K562 (cell line): ENCODE results near the gene KCNQ4. TPM values are rescaled to one million over a fixed set of nuclear protein-coding genes. Genes with fewer than 3 reads are reported as not detected.

Experiments
- ATF2 ChIP-seq: sonication (generic); formaldehyde crosslinking; IDR thresholded peaks from 2 replicates; pipeline ENCODE4 v1.8.1; 2022; ENCODE audit warnings: missing genetic modification reagents
- CREB5 ChIP-seq: fragments of 250-450 bp; sonication (Bioruptor Pico); IDR thresholded peaks from 2 replicates; pipeline ENCODE4 v1.5.0; 2020; ENCODE audit warnings: mild to moderate bottlenecking
- E2F6 ChIP-seq, 2 experiments: IDR thresholded peaks; 2 replicates each; pipeline ENCODE4 v1.6.1; 2011; ENCODE audit warnings: borderline replicate concordance in 1 of 2, control low read depth in 1 of 2, low read depth in 1 of 2, low read length in 1 of 2, mild to moderate bottlenecking in 1 of 2, mixed read lengths in 1 of 2, moderate library complexity in 1 of 2; ENCODE audit not compliant: insufficient read depth in 1 of 2, insufficient read length in 1 of 2, poor library complexity in 1 of 2, severe bottlenecking in 1 of 2; ENCODE audit errors: extremely low read depth in 1 of 2
- FIP1L1 ChIP-seq: fragments of 200-400 bp; formaldehyde crosslinking; IDR thresholded peaks from 2 replicates; pipeline ENCODE4 v1.6.1; 2018; ENCODE audit warnings: mild to moderate bottlenecking, low read depth, low read length; ENCODE audit not compliant: poor library complexity, severe bottlenecking
- JUN ChIP-seq, 2 experiments: sonication (generic) in 1 of 2; formaldehyde crosslinking in 1 of 2; IDR thresholded peaks; 2 replicates each; pipeline versions ENCODE4 v1.6.1 to v1.8.0; 2012 to 2022; ENCODE audit warnings: borderline replicate concordance in 2 of 2, mild to moderate bottlenecking in 2 of 2, improper control_type of control experiment in 1 of 2, low read depth in 1 of 2, low read length in 1 of 2, missing genetic modification reagents in 1 of 2
- MEF2D ChIP-seq: conservative IDR thresholded peaks from 2 replicates; pipeline ENCODE4 v1.6.1; 2016; ENCODE audit warnings: low read depth, missing genetic modification characterization, missing compliant biosample characterization
- MEIS2 ChIP-seq: fragments of 450-650 bp; IDR thresholded peaks from 2 replicates; pipeline ENCODE4 v1.6.1; 2014; ENCODE audit warnings: mild to moderate bottlenecking; ENCODE audit not compliant: partially characterized antibody
- MTA3 ChIP-seq: fragments of 450-650 bp; formaldehyde crosslinking; IDR thresholded peaks from 2 replicates; pipeline ENCODE4 v1.6.1; 2017; ENCODE audit warnings: mild to moderate bottlenecking, borderline replicate concordance
- MXD1 ChIP-seq: fragments of 250-450 bp; sonication (Bioruptor Pico); IDR thresholded peaks from 2 replicates; pipeline ENCODE4 v1.8.0; 2021; ENCODE audit warnings: borderline replicate concordance, mild to moderate bottlenecking, moderate library complexity; ENCODE audit not compliant: poor library complexity, severe bottlenecking
- MYNN ChIP-seq, 2 experiments: sonication (generic); formaldehyde crosslinking in 1 of 2; IDR thresholded peaks; 2 replicates each; pipeline versions ENCODE4 v1.5.0 to v1.6.1; 2016 to 2020; ENCODE audit warnings: antibody characterized with exemption in 1 of 2, missing genetic modification reagents in 1 of 2
- PHB ChIP-seq: fragments of 250-450 bp; sonication (Bioruptor Pico); IDR thresholded peaks from 2 replicates; pipeline ENCODE4 v1.5.0; 2021
- POLR2AphosphoS5 ChIP-seq: IDR thresholded peaks from 2 replicates; pipeline ENCODE4 v1.6.1; 2011; ENCODE audit warnings: mild to moderate bottlenecking, low read depth, low read length, moderate library complexity; ENCODE audit not compliant: control insufficient read depth, insufficient read depth
- RBM25 ChIP-seq: fragments of 200-400 bp; formaldehyde crosslinking; IDR thresholded peaks from 2 replicates; pipeline ENCODE4 v1.6.1; 2018; ENCODE audit warnings: low read length, low read depth, moderate library complexity; ENCODE audit not compliant: severe bottlenecking
- SAP30 ChIP-seq: fragments of 200-600 bp; sonication (generic); IDR thresholded peaks from 2 replicates; pipeline ENCODE4 v1.6.1; 2012; ENCODE audit warnings: borderline replicate concordance, low read depth, mild to moderate bottlenecking, moderate library complexity, low read length, control low read depth, inconsistent platforms; ENCODE audit not compliant: insufficient read depth, poor library complexity, severe bottlenecking
- ZNF511 ChIP-seq: sonication (generic); formaldehyde crosslinking; IDR thresholded peaks from 2 replicates; pipeline ENCODE4 v1.8.0; 2022; ENCODE audit warnings: mild to moderate bottlenecking, missing genetic modification reagents
- ZNF717 ChIP-seq: fragments of 250-450 bp; sonication (Bioruptor Pico); IDR thresholded peaks from 2 replicates; pipeline ENCODE4 v1.5.0; 2021
- ZNF766 ChIP-seq: fragments of 200-800 bp; sonication (Bioruptor generic); conservative IDR thresholded peaks from 2 replicates; pipeline ENCODE4 v1.6.1; 2016; ENCODE audit warnings: missing genetic modification characterization, missing compliant biosample characterization
- ZNF778 ChIP-seq: fragments of 450-650 bp; formaldehyde crosslinking; IDR thresholded peaks from 2 replicates; pipeline ENCODE4 v1.4.0; 2020; ENCODE audit warnings: mild to moderate bottlenecking, moderate library complexity
- polyA plus RNA-seq, 8 experiments: library from polyadenylated mRNA; depleted of rRNA in 4 of 8; stranded (reverse) in 5 of 8; unstranded in 3 of 8; fragments of >200 nt; fragmentation: Nextera tagmentation in 2 of 8; fragmentation: Illumina TruSeq in 1 of 8; extraction: Ambion mirVana in 2 of 8; extraction: Trizol in 1 of 8; gene quantifications; 2 replicates each; pipeline versions ENCODE4 v1.2.1 to v1.2.3, GENCODE V29; 2011 to 2014; ENCODE audit warnings: inconsistent platforms in 1 of 8, missing spikeins in 1 of 8
- total RNA-seq, 7 experiments: library from RNA; depleted of rRNA in 6 of 7; stranded (reverse); fragments of >200 nt in 6 of 7; fragmentation: Illumina TruSeq in 2 of 7; extraction: Trizol in 2 of 7; gene quantifications; 2 replicates each; pipeline versions ENCODE4 v1.2.1 to v1.2.3, GENCODE V29; 2011 to 2021; ENCODE audit warnings: low replicate concordance in 1 of 7
- TF ChIP-seq, protein P1 (sequence below): conservative IDR thresholded peaks from 2 replicates; pipeline ENCODE4 v1.6.1; 2011; ENCODE audit warnings: low read depth, mild to moderate bottlenecking, low read length; ENCODE audit not compliant: control insufficient read depth

Gene KCNQ4
- total and polyA plus RNA-seq, 9 of the 15 experiments (the other 6 are each of a cell fraction or from before 2014, with no cell fraction given) = 0.07 to 4.1 (median 0.79) TPM

GRCh38 chr1:40802078-40802741 lies 18.6 kb downstream of the KCNQ4 start (continued):
- TF ChIP-seq RBM25 (peak; percentile 94), PHB (CRISPR knock-in tag) (0 out of 2 replicates have a peak, but pooled peaks have one; percentile 18), MTA3 (peak; percentile 47; the same call in 1 of the 2 replicates), ZNF778 (no peak), ZNF766 (CRISPR knock-in tag) (no peak), ZNF511 (peak; percentile 5), CREB5 (no peak), MXD1 (CRISPR knock-in tag) (no peak), POLR2AphosphoS5 (no peak), MEF2D (tag) (no peak), ZNF717 (CRISPR knock-in tag) (no peak), SAP30 (no peak), JUN (IDR thresholded peaks at IDR 0.05; ENCODE audit: borderline replicate concordance, low read depth, low read length) (no peak), JUN (CRISPR knock-in tag; IDR thresholded peaks at IDR 0.05; ENCODE audit: borderline replicate concordance) (no peak), MEIS2 (no peak), ATF2 (no peak), FIP1L1 (no peak), E2F6 (IDR thresholded peaks at IDR 0.05; ENCODE audit: borderline replicate concordance in 1 of 2, extremely low read depth in 1 of 2, insufficient read depth in 1 of 2, insufficient read length in 1 of 2, low read depth in 1 of 2, low read length in 1 of 2, poor library complexity in 1 of 2, severe bottlenecking in 1 of 2) (peak; percentile 83 to 93), MYNN (IDR thresholded peaks at IDR 0.05) (no peak), MYNN (CRISPR knock-in tag; IDR thresholded peaks at IDR 0.05) (no peak)
- TF ChIP-seq, protein P1, sequence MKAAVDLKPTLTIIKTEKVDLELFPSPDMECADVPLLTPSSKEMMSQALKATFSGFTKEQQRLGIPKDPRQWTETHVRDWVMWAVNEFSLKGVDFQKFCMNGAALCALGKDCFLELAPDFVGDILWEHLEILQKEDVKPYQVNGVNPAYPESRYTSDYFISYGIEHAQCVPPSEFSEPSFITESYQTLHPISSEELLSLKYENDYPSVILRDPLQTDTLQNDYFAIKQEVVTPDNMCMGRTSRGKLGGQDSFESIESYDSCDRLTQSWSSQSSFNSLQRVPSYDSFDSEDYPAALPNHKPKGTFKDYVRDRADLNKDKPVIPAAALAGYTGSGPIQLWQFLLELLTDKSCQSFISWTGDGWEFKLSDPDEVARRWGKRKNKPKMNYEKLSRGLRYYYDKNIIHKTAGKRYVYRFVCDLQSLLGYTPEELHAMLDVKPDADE = no peak; the same call in 1 of the 2 replicates
